Measurements from ENCODE around the gene AQP12B. TPM values are rescaled to one million over a fixed set of nuclear protein-coding genes. Genes with fewer than 3 reads are reported as not detected.

AQP12B gene
- total and polyA plus RNA-seq, 2 experiments from 2014 or later = not detected

DNA sequence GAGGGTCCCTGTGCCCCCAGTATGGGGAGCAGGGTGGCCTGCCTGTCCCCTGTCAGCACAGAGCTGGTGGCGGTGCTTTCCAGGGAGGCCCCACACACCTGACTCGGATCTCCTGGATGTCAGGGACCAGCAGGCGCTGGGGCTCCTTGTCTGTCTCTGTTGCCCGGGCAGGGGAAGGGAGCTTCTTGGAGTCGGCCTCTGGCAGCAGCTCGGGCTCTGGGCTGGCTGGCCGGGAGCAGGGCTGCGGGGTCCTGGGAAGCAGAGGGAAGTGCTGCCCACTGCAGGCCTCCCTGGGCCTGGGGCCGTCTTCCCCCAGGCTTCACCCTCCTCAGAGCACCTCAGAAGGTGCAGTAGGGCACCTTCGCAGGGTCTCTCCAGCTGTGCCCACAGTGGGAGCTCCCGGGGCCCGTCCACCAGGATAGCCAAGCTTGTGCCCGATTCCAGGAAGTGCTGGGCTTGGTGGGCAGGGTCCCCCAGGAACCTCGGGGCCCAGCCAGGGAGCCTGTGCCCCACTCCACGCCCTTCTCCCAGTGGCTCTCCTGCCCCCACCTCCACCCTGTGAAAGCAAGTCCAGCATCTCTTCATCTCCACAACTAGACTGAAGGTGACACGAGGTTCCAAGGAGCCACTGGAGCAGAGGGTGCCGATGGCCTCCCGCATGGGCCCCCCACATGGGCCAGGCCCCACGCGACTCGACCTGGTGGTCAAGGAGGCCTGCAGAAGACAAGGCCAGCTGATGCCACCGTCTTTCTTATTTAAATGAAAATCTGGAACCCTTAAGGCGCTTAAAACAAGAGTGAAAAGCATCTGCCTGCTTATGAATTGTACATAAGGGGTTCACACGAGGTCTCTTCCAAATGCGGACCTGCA, 37.2 kb upstream of the AQP12B start:
- Histone ChIP-seq H3K27ac (no peak overlapping the region), H3K27me3 (replicated peaks; ENCODE audit: insufficient read depth) (peaks cover 12% of the 10 kb centered on the region; the same call in 1 of the 2 replicates), H4K20me1 (ENCODE audit: insufficient read depth) (no peaks in the 10 kb centered on the region), H3K36me3 (ENCODE audit: low read depth) (no peaks in the 10 kb centered on the region), H3K9me3 (ENCODE audit: low read depth) (no peaks in the 10 kb centered on the region), H3F3A (ENCODE audit: insufficient read depth) (no peaks in the 10 kb centered on the region), H3K79me2 (ENCODE audit: insufficient read depth) (no peaks in the 10 kb centered on the region), H3K4me2 (ENCODE audit: unreplicated experiment) (no peak overlapping the region), H3K9ac (no peak overlapping the region), H3K9me2 (ENCODE audit: insufficient read depth) (no peaks in the 10 kb centered on the region), H3K4me3 (no peak overlapping the region), H2AFZ (no peak overlapping the region), H3K4me1 (ENCODE audit: insufficient read depth) (no peaks in the 10 kb centered on the region)
- DNase-seq = no peak
- TF ChIP-seq EZH2 (IDR thresholded peaks at IDR 0.05; ENCODE audit: insufficient read depth, poor library complexity, severe bottlenecking) = no peak
- no peak for TF ChIP-seq EZH2phosphoT487 (IDR thresholded peaks at IDR 0.05; ENCODE audit: insufficient read depth, low read depth)
- in situ Hi-C loops (cut with MboI) = no loop called here
- WGBS, 2 experiments (ENCODE audit: low coverage in 1 of 2, low lambda C conversion rate in 2 of 2, missing lambda C conversion rate in 2 of 2) = 58 to 62% methylated on average over 23 to 25 of the region's 25 CpGs

DNA sequence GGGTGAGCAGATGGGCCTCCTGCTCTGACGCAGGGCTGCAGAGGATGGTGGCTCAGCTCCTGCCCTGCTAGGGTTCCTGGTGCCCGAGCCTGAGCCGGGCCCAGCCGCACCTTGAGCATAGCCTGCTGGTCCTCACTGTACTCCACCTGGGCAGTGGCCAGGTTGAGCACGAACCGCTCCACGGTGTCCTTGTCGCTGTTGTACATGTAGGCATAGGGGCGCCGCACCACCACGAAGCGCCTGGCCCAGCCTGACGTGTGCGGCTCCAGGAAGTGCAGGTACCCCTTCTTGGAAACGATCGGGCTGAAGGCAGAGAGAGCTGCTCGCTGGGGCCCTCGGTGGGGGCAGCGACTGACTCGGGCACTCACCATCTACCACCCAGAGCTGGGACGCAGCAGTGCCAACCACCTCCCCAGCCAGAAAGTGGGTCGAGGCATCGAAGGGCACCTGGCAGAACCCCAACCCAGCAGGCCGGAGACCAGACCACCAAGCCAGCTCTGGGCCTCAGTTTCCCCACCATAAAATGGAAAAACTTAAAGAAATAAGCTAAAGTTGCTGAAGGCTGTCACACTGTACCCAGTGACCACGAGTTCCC, 36.3 kb upstream of the AQP12B start:
- 71 to 73% methylated on average over 24 to 25 of the region's 25 CpGs for WGBS, 2 experiments (ENCODE audit: low coverage in 1 of 2, low lambda C conversion rate in 2 of 2, missing lambda C conversion rate in 2 of 2)
- Histone ChIP-seq H3F3A (ENCODE audit: insufficient read depth) (no peaks in the 10 kb centered on the region), H3K27ac (no peak overlapping the region), H3K4me1 (ENCODE audit: insufficient read depth) (no peaks in the 10 kb centered on the region), H3K27me3 (replicated peaks; ENCODE audit: insufficient read depth) (peaks cover 12% of the 10 kb centered on the region; the same call in 1 of the 2 replicates), H3K9ac (no peak overlapping the region), H2AFZ (no peak overlapping the region), H3K9me3 (ENCODE audit: low read depth) (no peaks in the 10 kb centered on the region), H3K79me2 (ENCODE audit: insufficient read depth) (no peaks in the 10 kb centered on the region), H3K4me2 (ENCODE audit: unreplicated experiment) (no peak overlapping the region), H4K20me1 (ENCODE audit: insufficient read depth) (no peaks in the 10 kb centered on the region), H3K4me3 (no peak overlapping the region), H3K9me2 (ENCODE audit: insufficient read depth) (no peaks in the 10 kb centered on the region), H3K36me3 (ENCODE audit: low read depth) (no peaks in the 10 kb centered on the region)
- DNase-seq = no peak
- in situ Hi-C loops (cut with MboI) = no loop called here
- no peak for TF ChIP-seq EZH2phosphoT487 (IDR thresholded peaks at IDR 0.05; ENCODE audit: insufficient read depth, low read depth)

DNA sequence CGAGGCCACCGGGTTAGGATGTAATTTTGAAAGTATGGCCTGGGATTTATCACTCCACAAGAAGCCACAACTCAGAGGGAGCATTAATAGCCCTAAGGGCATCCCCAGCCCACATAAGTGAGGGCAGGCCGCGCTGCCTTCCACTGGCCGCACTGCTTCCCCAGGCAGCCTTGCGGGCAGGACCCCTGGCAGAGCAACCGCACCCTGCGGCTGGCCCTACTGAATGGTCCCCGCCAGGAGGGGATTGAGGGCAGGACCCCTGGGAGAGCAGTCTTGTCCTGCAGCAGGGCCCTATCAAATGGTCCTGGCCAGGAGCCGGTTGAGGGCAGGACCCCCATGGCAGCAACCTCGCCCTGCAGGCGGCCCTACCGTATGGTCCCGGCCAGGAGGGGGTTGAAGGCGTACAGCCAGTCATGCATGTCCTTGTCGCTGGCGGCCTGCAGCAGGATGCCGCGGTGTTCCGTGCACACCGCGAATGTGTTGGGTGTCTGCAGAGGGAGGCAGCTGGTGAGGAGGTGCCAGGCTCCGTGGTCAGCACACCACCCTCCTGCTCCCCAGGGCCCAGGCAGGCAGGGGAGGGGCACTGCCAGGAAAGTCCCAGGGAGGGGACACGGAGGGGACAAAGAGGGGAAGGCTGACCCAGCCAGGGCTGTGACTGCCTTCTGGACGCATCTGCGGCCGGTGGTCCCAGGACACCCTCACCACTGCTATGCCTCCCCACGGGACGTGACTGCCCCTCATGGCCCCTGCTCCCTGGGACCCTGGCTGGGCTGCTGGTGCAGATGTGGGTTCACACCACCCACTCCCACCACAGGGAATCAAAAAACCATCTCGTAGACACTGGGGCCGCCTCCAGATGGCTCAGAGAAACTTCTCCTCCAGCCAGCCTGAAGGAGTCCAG, 35.2 kb upstream of the AQP12B start:
- Histone ChIP-seq H3K36me3 (ENCODE audit: low read depth) (no peaks in the 10 kb centered on the region), H3K79me2 (ENCODE audit: insufficient read depth) (no peaks in the 10 kb centered on the region), H2AFZ (no peak overlapping the region), H3K27me3 (replicated peaks; ENCODE audit: insufficient read depth) (peaks cover 12% of the 10 kb centered on the region; the same call in 1 of the 2 replicates), H3K9me2 (ENCODE audit: insufficient read depth) (no peaks in the 10 kb centered on the region), H3K4me1 (ENCODE audit: insufficient read depth) (no peaks in the 10 kb centered on the region), H3K9ac (no peak overlapping the region), H3K4me2 (ENCODE audit: unreplicated experiment) (no peak overlapping the region), H3K27ac (no peak overlapping the region), H3K9me3 (ENCODE audit: low read depth) (no peaks in the 10 kb centered on the region), H4K20me1 (ENCODE audit: insufficient read depth) (no peaks in the 10 kb centered on the region), H3F3A (ENCODE audit: insufficient read depth) (no peaks in the 10 kb centered on the region), H3K4me3 (no peak overlapping the region)
- TF ChIP-seq EZH2phosphoT487 (IDR thresholded peaks at IDR 0.05; ENCODE audit: insufficient read depth, low read depth) = no peak
- no peak for TF ChIP-seq EZH2 (IDR thresholded peaks at IDR 0.05; ENCODE audit: insufficient read depth, poor library complexity, severe bottlenecking)
- no peak for DNase-seq
- in situ Hi-C loops (cut with MboI) = no loop called here
- WGBS, 2 experiments (ENCODE audit: low coverage in 1 of 2, low lambda C conversion rate in 2 of 2, missing lambda C conversion rate in 2 of 2) = 66 to 68% methylated on average over 30 of the region's 31 CpGs

DNA sequence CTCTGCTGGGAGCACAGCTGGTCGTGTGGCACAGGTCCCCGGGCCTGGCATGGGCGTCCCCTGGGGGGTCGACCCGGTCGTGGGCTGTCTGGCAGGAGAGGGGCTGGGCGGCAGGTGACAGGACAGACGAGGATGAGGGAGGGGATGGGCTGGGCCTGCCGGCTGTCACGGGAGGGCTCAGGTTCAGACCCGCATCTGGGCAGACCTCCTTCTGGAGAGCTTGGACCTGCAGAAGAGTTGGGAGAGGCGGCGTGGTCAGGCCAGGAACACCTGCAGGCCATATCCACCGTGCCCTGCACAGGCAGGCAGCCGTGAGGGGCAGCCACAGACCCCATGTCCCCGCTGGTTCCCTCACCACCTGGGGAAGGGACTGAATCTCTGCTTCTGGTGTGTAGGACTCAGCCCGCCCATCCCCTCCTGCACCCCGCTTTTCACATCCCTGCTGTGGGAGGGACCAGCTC, 34.5 kb upstream of the AQP12B start:
- TF ChIP-seq EZH2 (IDR thresholded peaks at IDR 0.05; ENCODE audit: insufficient read depth, poor library complexity, severe bottlenecking) = no peak
- no peak for TF ChIP-seq EZH2phosphoT487 (IDR thresholded peaks at IDR 0.05; ENCODE audit: insufficient read depth, low read depth)
- Histone ChIP-seq H3K4me2 (ENCODE audit: unreplicated experiment) (no peak overlapping the region), H3K4me1 (ENCODE audit: insufficient read depth) (no peaks in the 10 kb centered on the region), H3F3A (ENCODE audit: insufficient read depth) (no peaks in the 10 kb centered on the region), H3K4me3 (no peak overlapping the region), H2AFZ (no peak overlapping the region), H3K27me3 (replicated peaks; ENCODE audit: insufficient read depth) (peaks cover 19% of the 10 kb centered on the region; the same call in 1 of the 2 replicates), H4K20me1 (ENCODE audit: insufficient read depth) (no peaks in the 10 kb centered on the region), H3K36me3 (ENCODE audit: low read depth) (no peaks in the 10 kb centered on the region), H3K9ac (no peak overlapping the region), H3K9me3 (ENCODE audit: low read depth) (no peaks in the 10 kb centered on the region), H3K27ac (no peak overlapping the region), H3K79me2 (ENCODE audit: insufficient read depth) (no peaks in the 10 kb centered on the region), H3K9me2 (ENCODE audit: insufficient read depth) (no peaks in the 10 kb centered on the region)
- WGBS, 2 experiments (ENCODE audit: low coverage in 1 of 2, low lambda C conversion rate in 2 of 2, missing lambda C conversion rate in 2 of 2) = 43 to 48% methylated on average over 15 to 18 of the region's 18 CpGs
- no peak for DNase-seq
- in situ Hi-C loops (cut with MboI) = no loop called here

Measured in GM23248 (cell line).